OCI-LY1 (cell line): Measurements from ENCODE around the gene ANKS4B.
"Not testable (repeated sequence)": the region's sequence is repeated elsewhere in the genome, so short reads cannot be mapped to it uniquely, and the experiment has no call there.

Experiments used
- H2AFZ ChIP-seq: fragments of 200-600 bp; sonication (generic), shearing (Covaris generic); 2 replicates; pipeline ENCODE4 v1.6.0; 2014; ENCODE audit warnings: antibody characterized with exemption, mild to moderate bottlenecking, low read length
- H3F3A ChIP-seq: fragments of 200-600 bp; sonication (generic), shearing (Covaris generic); 2 replicates; pipeline ENCODE4 v1.6.0; 2014; ENCODE audit warnings: mild to moderate bottlenecking, antibody characterized with exemption, low read length, moderate library complexity; ENCODE audit not compliant: insufficient read depth
- H3K27ac ChIP-seq: fragments of 200-600 bp; sonication (generic); 2 replicates; pipeline ENCODE4 v1.5.1; 2014; ENCODE audit warnings: low read length, mixed run types, mild to moderate bottlenecking, low read depth; ENCODE audit not compliant: poor library complexity, severe bottlenecking
- H3K27me3 ChIP-seq: fragments of 200-600 bp; sonication (generic); 2 replicates; pipeline ENCODE4 v1.6.0; 2014; ENCODE audit warnings: antibody characterized with exemption, mild to moderate bottlenecking, low read length, moderate library complexity; ENCODE audit not compliant: insufficient read depth
- H3K36me3 ChIP-seq: fragments of 200-600 bp; sonication (generic); 2 replicates; pipeline ENCODE4 v1.6.1; 2014; ENCODE audit warnings: mild to moderate bottlenecking, antibody characterized with exemption, low read length, moderate library complexity, mixed read lengths; ENCODE audit not compliant: insufficient read depth
- H3K4me1 ChIP-seq: fragments of 200-600 bp; sonication (generic); 2 replicates; pipeline ENCODE4 v1.5.1; 2014; ENCODE audit warnings: mild to moderate bottlenecking, low read length, moderate library complexity; ENCODE audit not compliant: insufficient read depth, severe bottlenecking
- H3K4me2 ChIP-seq: fragments of 200-600 bp; sonication (generic), shearing (Covaris generic); 2 replicates; pipeline ENCODE4 v1.6.1; 2014; ENCODE audit warnings: low read length
- H3K4me3 ChIP-seq: fragments of 200-600 bp; sonication (generic); 2 replicates; pipeline ENCODE4 v1.5.1; 2014; ENCODE audit warnings: low read length, low read depth, mild to moderate bottlenecking, mixed read lengths; ENCODE audit not compliant: poor library complexity, severe bottlenecking
- H3K79me2 ChIP-seq: fragments of 200-600 bp; shearing (Covaris generic); 2 replicates; pipeline ENCODE4 v1.6.1; 2016; ENCODE audit warnings: mixed run types, low read length, mixed read lengths; ENCODE audit not compliant: insufficient read depth
- H3K9ac ChIP-seq: fragments of 200-600 bp; sonication (generic), shearing (Covaris generic); 2 replicates; pipeline ENCODE4 v1.6.1; 2014; ENCODE audit warnings: mild to moderate bottlenecking, low read length, mixed read lengths
- H3K9me2 ChIP-seq: fragments of 200-600 bp; sonication (generic), shearing (Covaris generic); 2 replicates; pipeline ENCODE4 v1.6.1; 2014; ENCODE audit warnings: low read depth, mild to moderate bottlenecking, low read length, mixed read lengths
- H3K9me3 ChIP-seq: fragments of 200-600 bp; shearing (Covaris generic); 2 replicates; pipeline ENCODE4 v1.6.1; 2014; ENCODE audit warnings: low read length, mixed read lengths
- H4K20me1 ChIP-seq: fragments of 200-600 bp; sonication (generic), shearing (Covaris generic); 2 replicates; pipeline ENCODE4 v1.6.0; 2016; ENCODE audit warnings: mild to moderate bottlenecking, low read length; ENCODE audit not compliant: insufficient read depth
- EZH2 ChIP-seq: fragments of 200-600 bp; sonication (generic), shearing (Covaris generic); IDR thresholded peaks from 2 replicates; pipeline ENCODE4 v1.8.0; 2017; ENCODE audit warnings: borderline replicate concordance, mixed run types, mild to moderate bottlenecking, antibody characterized with exemption, low read length, moderate library complexity, mixed read lengths
- TF ChIP-seq, protein P1 (sequence below): fragments of 200-600 bp; sonication (generic), shearing (Covaris generic); IDR thresholded peaks from 2 replicates; pipeline ENCODE4 v1.5.1; 2017; ENCODE audit warnings: mild to moderate bottlenecking, antibody characterized with exemption, low read length, moderate library complexity, mixed read lengths

Gene ANKS4B

GRCh38 chr16:21283521-21284289 is 50.2 kb downstream of the ANKS4B start:
- Histone ChIP-seq H3K4me1 (no peaks in the 10 kb centered on the region), H3K9ac (peak overlapping the region; percentile 37; the same call in 1 of the 2 replicates), H3K4me3 (peak overlapping the region; percentile 60), H4K20me1 (no peaks in the 10 kb centered on the region), H3F3A (no peaks in the 10 kb centered on the region), H3K4me2 (peak overlapping the region; percentile 67), H3K27me3 (peaks cover 8% of the 10 kb centered on the region; the same call in 1 of the 2 replicates), H3K9me3 (no peaks in the 10 kb centered on the region), H3K27ac (no peak overlapping the region), H3K9me2 (no peaks in the 10 kb centered on the region), H2AFZ (no peak overlapping the region), H3K36me3 (no peaks in the 10 kb centered on the region), H3K79me2 (no peaks in the 10 kb centered on the region)
- TF ChIP-seq, protein P1, sequence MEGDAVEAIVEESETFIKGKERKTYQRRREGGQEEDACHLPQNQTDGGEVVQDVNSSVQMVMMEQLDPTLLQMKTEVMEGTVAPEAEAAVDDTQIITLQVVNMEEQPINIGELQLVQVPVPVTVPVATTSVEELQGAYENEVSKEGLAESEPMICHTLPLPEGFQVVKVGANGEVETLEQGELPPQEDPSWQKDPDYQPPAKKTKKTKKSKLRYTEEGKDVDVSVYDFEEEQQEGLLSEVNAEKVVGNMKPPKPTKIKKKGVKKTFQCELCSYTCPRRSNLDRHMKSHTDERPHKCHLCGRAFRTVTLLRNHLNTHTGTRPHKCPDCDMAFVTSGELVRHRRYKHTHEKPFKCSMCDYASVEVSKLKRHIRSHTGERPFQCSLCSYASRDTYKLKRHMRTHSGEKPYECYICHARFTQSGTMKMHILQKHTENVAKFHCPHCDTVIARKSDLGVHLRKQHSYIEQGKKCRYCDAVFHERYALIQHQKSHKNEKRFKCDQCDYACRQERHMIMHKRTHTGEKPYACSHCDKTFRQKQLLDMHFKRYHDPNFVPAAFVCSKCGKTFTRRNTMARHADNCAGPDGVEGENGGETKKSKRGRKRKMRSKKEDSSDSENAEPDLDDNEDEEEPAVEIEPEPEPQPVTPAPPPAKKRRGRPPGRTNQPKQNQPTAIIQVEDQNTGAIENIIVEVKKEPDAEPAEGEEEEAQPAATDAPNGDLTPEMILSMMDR: peak; percentile 47
- no peak for TF ChIP-seq EZH2

- Histone ChIP-seq H3K27ac (no peak overlapping the region), H3K9me3 (no peaks in the 10 kb centered on the region; the same call in 1 of the 2 replicates), H3K4me2 (peak overlapping the region; percentile 67), H3F3A (no peaks in the 10 kb centered on the region), H3K4me3 (peak overlapping the region; percentile 60), H4K20me1 (no peaks in the 10 kb centered on the region), H3K4me1 (no peaks in the 10 kb centered on the region), H3K79me2 (no peaks in the 10 kb centered on the region), H3K9me2 (no peaks in the 10 kb centered on the region), H3K36me3 (no peaks in the 10 kb centered on the region), H3K27me3 (peaks cover 8% of the 10 kb centered on the region; the same call in 1 of the 2 replicates), H3K9ac (no peak overlapping the region), H2AFZ (no peak overlapping the region)
- TF ChIP-seq EZH2: no peak
- TF ChIP-seq, protein P1: no peak
Observed at GRCh38 chr16:21284414-21284813, 50.9 kb downstream of the ANKS4B start.

DNA sequence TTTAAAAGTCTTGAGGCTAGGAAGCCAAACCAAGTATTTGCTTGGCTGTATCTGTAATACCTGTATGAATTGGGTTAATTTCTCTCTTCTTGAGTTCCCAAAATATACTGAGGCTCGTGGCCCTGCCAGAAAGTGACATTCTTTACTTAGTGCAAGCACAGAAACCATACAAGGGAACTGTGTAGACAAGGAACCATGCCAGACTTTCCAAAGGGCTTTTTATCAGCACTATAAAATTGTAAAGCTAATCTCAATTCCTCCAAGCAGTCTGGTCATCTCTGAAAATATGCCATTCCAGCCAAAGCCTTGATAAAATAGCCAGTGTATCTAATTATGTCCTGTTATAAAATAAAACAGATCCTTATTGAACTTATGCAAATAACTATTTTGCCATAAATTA is 51.8 kb downstream of the ANKS4B start:
- H4K20me1 ChIP-seq: no peaks in the 10 kb centered on the region
- H2AFZ ChIP-seq: no peak overlapping the region
- no peaks in the 10 kb centered on the region for H3K4me1 ChIP-seq
- TF ChIP-seq EZH2: no peak
- TF ChIP-seq, protein P1: no peak
- H3K4me3 ChIP-seq: no peak overlapping the region
- H3F3A ChIP-seq: no peaks in the 10 kb centered on the region
- H3K36me3 ChIP-seq: no peaks in the 10 kb centered on the region
- no peak overlapping the region for H3K9ac ChIP-seq
- H3K79me2 ChIP-seq: no peaks in the 10 kb centered on the region
- H3K27ac ChIP-seq: no peak overlapping the region
- no peaks in the 10 kb centered on the region; the same call in 1 of the 2 replicates for H3K9me3 ChIP-seq
- no peak overlapping the region for H3K4me2 ChIP-seq
- H3K27me3 ChIP-seq: peaks cover 8% of the 10 kb centered on the region; the same call in 1 of the 2 replicates
- H3K9me2 ChIP-seq: no peaks in the 10 kb centered on the region

DNA sequence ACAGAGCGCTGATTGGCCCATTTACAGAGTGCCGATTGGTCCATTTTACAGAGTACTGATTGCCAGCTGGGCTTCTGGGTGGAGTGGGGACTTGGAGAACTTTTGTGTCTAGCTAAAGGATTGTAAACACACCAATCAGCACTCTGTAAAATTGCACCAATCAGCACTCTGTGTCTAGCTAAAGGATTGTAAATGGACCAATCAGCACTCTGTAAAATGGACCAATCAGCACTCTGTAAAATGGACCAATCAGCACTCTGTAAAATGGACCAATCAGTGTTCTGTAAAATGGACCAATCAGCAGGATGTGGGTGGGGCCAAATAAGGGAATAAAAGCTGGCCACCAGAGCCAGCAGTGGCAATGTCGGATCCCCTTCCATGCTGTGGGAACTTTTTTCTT is 56.3 kb downstream of the ANKS4B start:
- H3K27me3 ChIP-seq, H3K9me3 ChIP-seq, H3K27ac ChIP-seq, H3K4me2 ChIP-seq, H4K20me1 ChIP-seq, H3K4me3 ChIP-seq, H3K9me2 ChIP-seq, H2AFZ ChIP-seq, H3F3A ChIP-seq, H3K9ac ChIP-seq, H3K79me2 ChIP-seq, H3K4me1 ChIP-seq, H3K36me3 ChIP-seq: not testable (repeated sequence)
